ENCODE measurements around the gene WWC2.

DNA sequence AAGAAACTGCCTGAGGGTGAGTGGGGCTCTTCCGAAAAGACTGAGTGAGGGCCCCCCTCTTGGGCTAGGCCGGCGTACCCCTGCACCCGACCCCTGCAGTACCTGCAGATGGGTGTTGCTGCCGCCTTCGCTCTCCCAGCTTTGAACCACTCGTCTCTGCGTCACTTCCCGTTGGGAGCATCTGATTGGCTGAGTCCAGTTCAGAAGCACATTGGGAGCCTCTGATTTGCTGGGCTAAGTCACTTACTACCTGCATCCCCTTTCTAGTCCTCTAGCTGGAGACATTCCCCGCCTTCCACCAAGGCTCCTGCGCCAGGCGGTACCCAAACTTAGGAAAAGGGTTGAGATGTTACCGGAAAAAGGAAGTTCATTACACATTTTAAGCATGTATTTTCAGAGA, 20.4 kb upstream of the WWC2 start:
- no peak for TF ChIP-seq FOXM1 (IDR thresholded peaks at IDR 0.05; ENCODE audit: borderline replicate concordance, low read depth)
- no peak for TF ChIP-seq EGR1 (IDR thresholded peaks at IDR 0.05)
- TF ChIP-seq YY1 (IDR thresholded peaks at IDR 0.05; ENCODE audit: low read depth): no peak
- no peak for TF ChIP-seq RAD21 (IDR thresholded peaks at IDR 0.05; ENCODE audit: low read depth)
- TF ChIP-seq EP300 (IDR thresholded peaks at IDR 0.05; ENCODE audit: borderline replicate concordance): no peak
- TF ChIP-seq ZBTB7A (IDR thresholded peaks at IDR 0.05; ENCODE audit: low read depth): no peak

All from Ishikawa (cell line).